MCF 10A (cell line): ENCODE results near the gene RASSF8. TPM values are rescaled to one million over a fixed set of nuclear protein-coding genes. Genes with fewer than 3 reads are reported as not detected.

Experiments used
- BruUV-seq: library from RNA; stranded (reverse); fragments of 400-500 nt; replicated peaks from 2 replicates; lab custom pipeline; 2021; lab: Mats Ljungman, UMichigan
- CTCF ChIA-PET: fragments of 300-600 bp; sonication (Branson Sonifier 250); formaldehyde crosslinking; extraction: SDS; loops from one replicate; lab custom pipeline; 2021; ENCODE audit warnings: antibody characterized with exemption, inconsistent platforms; lab: Yijun Ruan, JAX
- POLR2A ChIA-PET: fragments of 300-600, 350-650 bp; sonication (Branson Sonifier 250); formaldehyde crosslinking; extraction: SDS; loops from one replicate; lab custom pipeline; 2020; ENCODE audit warnings: antibody characterized with exemption, inconsistent platforms; lab: Yijun Ruan, JAX
- DNase-seq: peaks from one replicate; pipeline ENCODE4 v3.0.0-alpha.2; 2018; ENCODE audit not compliant: unreplicated experiment
- H3K27ac Mint-ChIP-seq: one replicate; pipeline ENCODE4 v1.8.0; 2022; ENCODE audit warnings: mild to moderate bottlenecking, low read depth, mixed read lengths; ENCODE audit not compliant: unreplicated experiment
- H3K27me3 Mint-ChIP-seq: one replicate; pipeline ENCODE4 v1.8.0; 2022; ENCODE audit warnings: mixed read lengths; ENCODE audit not compliant: insufficient read depth, unreplicated experiment
- H3K36me3 Mint-ChIP-seq: one replicate; pipeline ENCODE4 v1.8.0; 2022; ENCODE audit warnings: mild to moderate bottlenecking, moderate library complexity, mixed read lengths; ENCODE audit not compliant: insufficient read depth, unreplicated experiment
- H3K4me1 Mint-ChIP-seq: one replicate; pipeline ENCODE4 v1.8.0; 2022; ENCODE audit warnings: mixed read lengths; ENCODE audit not compliant: insufficient read depth, unreplicated experiment
- H3K4me3 Mint-ChIP-seq: one replicate; pipeline ENCODE4 v1.8.0; 2022; ENCODE audit warnings: mild to moderate bottlenecking, moderate library complexity, mixed read lengths; ENCODE audit not compliant: unreplicated experiment
- H3K9me3 Mint-ChIP-seq: one replicate; pipeline ENCODE4 v1.8.0; 2022; ENCODE audit warnings: mixed read lengths; ENCODE audit not compliant: unreplicated experiment
- CTCF ChIP-seq: fragments of 200-600 bp; IDR thresholded peaks from one replicate; pipeline ENCODE4 v1.8.0; 2022; ENCODE audit warnings: antibody characterized with exemption, mild to moderate bottlenecking; ENCODE audit not compliant: unreplicated experiment
- intact Hi-C: fragments of 100-400 bp; cut with micrococcal nuclease; formaldehyde crosslinking; loops from 2 replicates; pipeline ENCODE4 v1.14.1; 2022
- total RNA-seq: library from RNA; stranded (reverse); gene quantifications from 2 replicates; pipeline ENCODE4 v1.2.3, GENCODE V29; 2022

RASSF8 gene
- total RNA-seq, 1 experiment from 2014 or later = 52.9 TPM

DNA sequence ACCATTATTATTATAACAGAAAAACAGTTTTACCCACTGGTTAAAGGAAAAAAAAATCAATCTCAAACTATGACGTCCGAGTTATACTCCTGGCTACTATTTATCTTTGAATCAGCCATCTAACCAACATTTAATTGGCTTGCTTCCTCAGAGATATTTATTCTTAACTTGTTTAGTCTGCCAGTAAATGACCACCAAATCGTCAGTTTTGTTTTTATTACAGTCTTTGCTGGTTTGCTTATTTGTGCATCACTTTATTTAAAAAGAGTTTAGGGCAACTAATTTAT, 71.2 kb downstream of the RASSF8 start:
- Mint-ChIP-seq H3K27me3 (no peaks in the 10 kb centered on the region), H3K36me3 (no peaks in the 10 kb centered on the region), H3K4me3 (no peak overlapping the region), H3K9me3 (no peaks in the 10 kb centered on the region), H3K27ac (no peak overlapping the region), H3K4me1 (peaks cover 22% of the 10 kb centered on the region)
- ChIA-PET POLR2A (no interaction called here), CTCF (interaction anchor here (0.6 to 2.3 kb wide), 13 partner anchors 8 to 593 kb away, joined by 3 to 24 read pairs (median 5); no protein-coding TSS in a partner anchor)
- intact Hi-C loops = loop anchor here (1.0 to 5.0 kb wide), 5 partner anchors 70 to 593 kb away; no protein-coding TSS in a partner anchor
- no peak for TF ChIP-seq CTCF
- no peak for DNase-seq
- no TSS peak for BruUV-seq

DNA sequence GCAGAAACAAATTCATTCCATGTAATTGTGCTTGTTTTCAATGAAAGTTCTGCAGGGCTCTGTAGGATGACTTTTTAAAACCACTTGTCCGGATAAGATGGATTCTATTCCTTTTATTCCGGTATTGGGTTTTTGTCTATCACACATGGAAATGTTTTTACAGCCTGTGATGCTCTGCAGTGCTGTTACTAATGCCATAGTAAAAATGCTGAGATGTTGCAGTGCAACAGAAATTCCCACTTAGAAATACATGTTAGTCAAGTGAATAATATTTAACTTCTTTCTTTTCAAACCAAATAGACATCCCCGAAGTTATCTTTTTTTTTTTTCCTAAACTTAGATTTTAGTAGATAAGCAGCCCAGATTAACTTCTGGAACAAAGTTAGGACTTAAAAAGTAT, 71.9 kb downstream of the RASSF8 start:
- no peaks in the 10 kb centered on the region for H3K36me3 Mint-ChIP-seq
- no peak overlapping the region for H3K27ac Mint-ChIP-seq
- ChIA-PET CTCF (interaction anchor here (0.6 to 1.2 kb wide), 4 partner anchors 11 to 572 kb away, joined by 3 to 5 read pairs (median 3); no protein-coding TSS in a partner anchor), POLR2A (no interaction called here)
- no peaks in the 10 kb centered on the region for H3K9me3 Mint-ChIP-seq
- intact Hi-C loops = no loop called here
- no peaks in the 10 kb centered on the region for H3K27me3 Mint-ChIP-seq
- no TSS peak for BruUV-seq
- no peak overlapping the region for H3K4me3 Mint-ChIP-seq
- peaks cover 22% of the 10 kb centered on the region for H3K4me1 Mint-ChIP-seq
- no peak for TF ChIP-seq CTCF
- DNase-seq = no peak

DNA sequence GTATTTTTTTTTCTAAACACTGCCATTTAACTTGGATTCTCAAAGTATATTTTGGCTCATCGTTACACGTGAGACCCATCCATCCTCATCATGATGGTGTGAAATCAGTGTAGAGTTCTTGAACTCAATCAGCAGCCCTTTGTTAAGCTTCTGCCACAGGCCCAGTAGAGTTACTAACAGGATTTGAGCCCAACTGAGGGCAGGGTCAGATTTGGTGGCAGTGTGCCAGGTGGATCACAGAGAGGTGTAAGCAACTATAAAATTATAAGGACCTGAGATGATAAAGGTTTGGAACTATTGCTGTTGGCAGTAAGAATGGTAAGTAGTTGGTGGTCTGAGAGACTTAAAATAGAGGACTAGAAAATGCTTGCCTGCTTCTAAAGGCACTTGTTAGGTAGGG, 72.8 kb downstream of the RASSF8 start:
- POLR2A ChIA-PET = interaction anchor here (0.6 kb wide), 1 partner anchor 33 kb away, joined by 3 read pairs; no protein-coding TSS in a partner anchor
- intact Hi-C loops = no loop called here

GRCh38 chr12:26031827-26032226, 73.3 kb downstream of the RASSF8 start:
- Mint-ChIP-seq H3K27ac (no peak overlapping the region), H3K27me3 (no peaks in the 10 kb centered on the region), H3K36me3 (no peaks in the 10 kb centered on the region), H3K4me3 (no peak overlapping the region), H3K9me3 (no peaks in the 10 kb centered on the region), H3K4me1 (peaks cover 22% of the 10 kb centered on the region)
- intact Hi-C loops = no loop called here
- TF ChIP-seq CTCF = no peak
- ChIA-PET CTCF (interaction anchor here (0.6 to 1.2 kb wide), 5 partner anchors 446 to 597 kb away, joined by 3 to 5 read pairs (median 4); no protein-coding TSS in a partner anchor), POLR2A (interaction anchor here (0.6 to 1.4 kb wide), 3 partner anchors 10 to 34 kb away, joined by 3 to 5 read pairs (median 5); no protein-coding TSS in a partner anchor)
- no peak for DNase-seq
- no TSS peak for BruUV-seq

More for the DNA sequence above, 72.8 kb downstream of the RASSF8 start:
- CTCF ChIA-PET = interaction anchor here (0.6 to 1.2 kb wide), 6 partner anchors 10 to 811 kb away, joined by 3 to 5 read pairs (median 4); no protein-coding TSS in a partner anchor
- H3K9me3 Mint-ChIP-seq = no peaks in the 10 kb centered on the region
- no peaks in the 10 kb centered on the region for H3K36me3 Mint-ChIP-seq
- no peak for TF ChIP-seq CTCF
- no peak for DNase-seq
- H3K27ac Mint-ChIP-seq = no peak overlapping the region
- H3K4me3 Mint-ChIP-seq = no peak overlapping the region
- H3K27me3 Mint-ChIP-seq = no peaks in the 10 kb centered on the region
- BruUV-seq = no TSS peak
- peaks cover 22% of the 10 kb centered on the region for H3K4me1 Mint-ChIP-seq
